Left cardiac atrium (tissue), 4 donors: ENCODE data around the gene NPY2R. TPM values are rescaled to one million over a fixed set of nuclear protein-coding genes. Genes with fewer than 3 reads are reported as not detected.

Experiments
- ATAC-seq, 2 donors: fragments of 200-7000 bp; cut with Tn5 transposase; one replicate each; pipeline ENCODE4 v1.9.1; 2020; ENCODE audit warnings: mild to moderate bottlenecking in 2 of 2, moderate library complexity in 2 of 2
- DNase-seq: peaks from one replicate; pipeline ENCODE4 v3.0.0-alpha.2; 2020
- intact Hi-C, 2 donors: fragments of 100-400 bp; cut with DNase I; formaldehyde crosslinking; loops; one replicate each; pipeline versions ENCODE4 v1.14.1 to v1.15.1; 2022 to 2023
- total RNA-seq, 2 donors: library from RNA; stranded (reverse); fragmentation: NEBNext Ultra II Directional; extraction: Animal tissue kit (Norgen Biotek cat#: 25700); gene quantifications; one replicate each; pipeline ENCODE4 v1.2.1, GENCODE V29; 2021
- donor health status: DM: no; HTN: yes; CAD: no.
- donor health status: DM: no; HTN: yes; CAD: no; lungs with severe emphysema.
- donor health status: DM: yes; HTN: yes; CAD: no.
- donor health status: Dilated cardiomyopathy.

NPY2R gene
- total RNA-seq, 2 donors from 2014 or later = 0.08 to 0.35 TPM

GRCh38 chr4:155245105-155245504 is 36.7 kb downstream of the NPY2R start:
- intact Hi-C loops = no loop called here
- no peak for ATAC-seq

GRCh38 chr4:155248002-155248896 is 39.8 kb downstream of the NPY2R start:
- ATAC-seq = no peak
- intact Hi-C loops = no loop called here
- DNase-seq = no peak

More at GRCh38 chr4:155245105-155245504, 36.7 kb downstream of the NPY2R start:
- DNase-seq = no peak

- intact Hi-C loops = no loop called here
- DNase-seq (no peak), ATAC-seq (no peak)
These were observed 40.7 kb downstream of the NPY2R start for GRCh38 chr4:155249016-155249566.

- no peak for ATAC-seq
- DNase-seq = no peak
- intact Hi-C loops = no loop called here
These were observed 43.9 kb downstream of the NPY2R start for GRCh38 chr4:155252327-155252726.

GRCh38 chr4:155263480-155263879 is 55.0 kb downstream of the NPY2R start:
- ATAC-seq (no peak), DNase-seq (no peak)
- intact Hi-C loops = no loop called here

GRCh38 chr4:155265113-155265512 is 56.7 kb downstream of the NPY2R start:
- ATAC-seq (no peak), DNase-seq (no peak)
- intact Hi-C loops = no loop called here

Other genes with a start within 250 kb of the NPY2R start
- gene MAP9, start 168.3 kb downstream of the NPY2R start, total RNA-seq = 1 to 10 TPM; 6.7 to 6.8 TPM